HG03103 (cell line): ENCODE results near the gene GKN1.
"Not testable (repeated sequence)": the region's sequence is repeated elsewhere in the genome, so short reads cannot be mapped to it uniquely, and the experiment has no call there.

Experiments used
- ATAC-seq: cut with Tn5 transposase; IDR thresholded peaks from one replicate; pipeline ENCODE4 v1.9.1; 2021; ENCODE audit warnings: low read depth; ENCODE audit not compliant: unreplicated experiment

GKN1 gene

DNA sequence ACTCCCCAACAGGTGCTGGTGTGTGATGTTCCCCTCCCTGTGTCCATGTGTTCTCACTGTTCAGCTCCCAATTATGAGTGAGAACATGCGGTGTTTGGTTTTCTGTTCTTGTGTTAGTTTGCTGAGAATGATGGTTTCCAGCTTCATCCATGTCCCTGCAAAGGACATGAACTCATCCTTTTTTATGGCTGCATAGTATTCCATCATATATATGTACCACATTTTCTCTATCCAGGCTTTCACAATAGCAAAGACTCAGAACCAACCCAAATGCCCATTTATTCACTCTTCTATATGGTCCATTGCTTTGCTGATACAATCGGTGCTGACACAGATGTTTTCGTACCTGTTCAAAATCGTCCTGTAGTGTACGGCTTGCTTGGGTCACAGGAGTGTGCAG, 19.0 kb upstream of the GKN1 start:
- ATAC-seq, result not testable (repeated sequence)

- no peak for ATAC-seq
These were observed 15.4 kb upstream of the GKN1 start for GRCh38 chr2:68959001-68959400.

- ATAC-seq, result no peak
These were observed 13.1 kb upstream of the GKN1 start for GRCh38 chr2:68961380-68961779.

DNA sequence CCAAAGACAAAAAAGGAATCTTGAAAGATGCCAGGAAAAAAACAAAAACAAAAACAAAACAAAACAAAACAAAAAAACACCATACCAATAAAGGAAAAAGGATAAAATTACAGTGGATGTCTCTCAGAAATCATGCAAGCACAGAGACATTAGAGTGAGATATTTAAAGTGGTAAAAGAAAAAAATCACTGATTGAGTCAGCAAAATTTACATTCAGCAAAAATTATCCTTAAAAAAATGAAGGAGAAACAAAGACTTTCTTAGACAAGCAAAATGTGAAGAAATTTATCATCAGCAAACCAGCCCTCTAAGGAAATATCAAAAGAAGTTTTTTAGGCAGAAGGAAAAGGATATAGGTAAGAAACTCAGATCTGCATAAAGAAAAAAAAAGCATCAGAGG, 10.2 kb upstream of the GKN1 start:
- ATAC-seq, result no peak

DNA sequence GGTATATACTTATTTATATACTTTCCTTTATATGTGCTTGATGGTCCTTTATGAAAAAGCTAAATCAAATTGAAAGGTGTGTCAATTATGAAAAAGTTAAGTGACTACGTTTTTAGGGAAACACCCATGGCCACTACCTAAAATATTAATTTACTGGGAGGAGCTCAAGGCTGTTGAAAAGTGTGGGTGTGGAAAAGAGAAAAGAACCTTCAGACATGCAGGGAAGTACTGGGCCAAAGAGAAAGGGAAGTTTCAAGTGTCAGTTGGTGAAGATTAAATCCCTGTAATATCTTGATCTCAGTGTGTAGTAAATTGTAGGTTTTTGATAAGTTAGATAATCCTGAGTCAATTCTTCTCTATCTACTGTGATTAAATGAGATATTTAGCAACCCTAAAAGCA, 6.2 kb upstream of the GKN1 start:
- ATAC-seq, result no peak

GRCh38 chr2:68969736-68970490, 4.5 kb upstream of the GKN1 start:
- no peak for ATAC-seq

GRCh38 chr2:68970566-68971265, 3.7 kb upstream of the GKN1 start:
- no peak for ATAC-seq

DNA sequence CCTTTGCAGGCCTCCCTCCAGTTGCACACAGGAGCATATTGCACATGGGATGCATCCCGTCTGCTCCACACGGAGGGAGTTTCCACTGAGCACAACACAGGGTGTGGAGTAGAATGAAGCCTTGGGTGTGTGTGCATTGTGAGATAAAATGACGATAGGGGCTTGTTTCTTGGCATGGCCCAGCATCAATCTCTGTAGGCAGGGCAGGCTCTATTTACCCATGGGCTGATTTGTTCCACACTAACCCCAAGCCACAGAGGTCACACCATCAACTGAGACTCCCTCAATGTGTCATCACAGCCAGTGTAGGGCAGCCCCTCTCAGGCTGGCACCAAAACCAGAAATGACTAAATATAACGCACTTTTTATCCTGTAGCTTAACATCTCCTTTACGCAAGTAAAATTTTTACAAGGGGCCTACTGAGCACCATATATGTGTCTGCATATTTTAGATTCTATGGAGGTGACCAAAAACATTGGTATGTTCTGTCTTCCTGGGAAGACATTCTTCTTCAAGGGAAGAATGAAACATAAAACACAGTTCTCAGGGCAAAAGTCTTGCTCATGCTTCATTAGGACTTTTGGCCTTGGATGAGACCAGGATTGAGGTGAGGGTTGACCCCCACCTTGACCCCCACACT, 2.7 kb upstream of the GKN1 start:
- no peak for ATAC-seq

DNA sequence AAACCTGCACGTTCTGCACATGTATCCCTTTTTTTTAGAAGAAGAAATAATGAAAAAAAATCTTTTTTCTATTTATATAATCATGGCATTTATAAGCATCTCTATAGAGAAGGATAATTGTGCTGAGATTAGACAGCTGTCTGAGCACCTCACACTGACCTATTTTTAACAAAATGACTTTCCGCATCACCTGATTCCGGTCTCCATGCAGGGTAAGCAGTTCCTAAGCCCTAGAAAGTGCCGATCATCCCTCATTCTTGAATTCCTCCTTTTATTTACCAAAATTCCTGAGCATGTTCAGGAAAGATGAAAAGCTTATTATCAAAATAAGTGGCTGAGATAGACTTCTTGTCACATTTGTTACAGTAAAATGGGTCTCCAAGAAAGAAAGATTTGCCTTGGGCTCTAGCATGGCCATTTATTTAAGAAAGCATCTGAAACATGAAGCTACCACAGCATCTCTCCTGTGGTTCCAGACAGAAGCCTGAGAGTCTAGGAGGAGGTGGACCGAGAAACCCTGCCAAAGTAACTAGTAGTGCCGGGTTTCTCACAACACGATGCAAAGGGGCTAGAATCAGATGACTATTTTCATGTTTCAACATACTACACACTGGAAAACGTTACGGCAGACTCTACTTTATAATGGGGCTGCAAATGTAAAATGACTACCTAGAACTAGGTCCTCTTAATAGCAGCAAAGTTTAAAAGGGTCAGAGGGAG, 670 bp downstream of the GKN1 start:
- no peak for ATAC-seq

DNA sequence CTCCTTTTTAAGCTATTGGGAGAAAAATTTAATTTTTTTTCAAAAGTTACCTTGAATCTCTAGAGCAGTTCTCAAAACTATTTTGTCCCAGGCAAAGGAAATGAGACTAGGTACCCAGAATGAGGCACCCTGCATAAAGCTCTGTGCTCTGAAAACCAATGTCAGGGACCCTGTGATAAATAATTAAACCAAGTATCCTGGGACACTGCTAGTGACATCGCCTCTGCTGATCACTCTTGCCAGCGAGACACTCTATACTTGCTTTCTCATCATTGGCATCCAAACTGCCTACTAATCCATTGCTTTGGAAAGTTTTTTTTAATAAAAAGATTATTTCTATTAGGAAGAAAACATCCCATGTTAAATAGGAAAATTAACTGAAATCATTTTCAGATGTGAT, 1.4 kb downstream of the GKN1 start:
- ATAC-seq, result no peak

GRCh38 chr2:68977453-68977852, 3.0 kb downstream of the GKN1 start:
- ATAC-seq, result no peak

DNA sequence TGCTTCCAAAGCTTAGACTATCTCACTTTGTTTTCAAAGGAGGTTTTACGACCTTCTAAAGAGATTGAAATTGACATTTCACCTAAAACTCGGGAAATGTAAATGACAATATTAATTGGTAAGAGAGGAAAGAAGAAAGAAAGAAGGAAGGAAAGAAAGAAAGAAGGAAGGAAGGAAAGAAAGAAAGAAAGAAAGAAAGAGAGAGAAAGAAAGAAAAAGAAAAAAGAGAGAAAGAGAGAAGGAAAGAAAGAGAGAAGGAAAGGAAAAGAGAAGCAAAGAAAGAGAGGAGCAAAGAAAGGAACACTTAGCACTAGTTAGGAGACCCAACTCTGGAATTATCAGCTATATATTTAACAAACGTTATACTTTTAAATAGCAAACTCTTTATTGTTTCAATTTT, 3.7 kb downstream of the GKN1 start:
- no peak for ATAC-seq

DNA sequence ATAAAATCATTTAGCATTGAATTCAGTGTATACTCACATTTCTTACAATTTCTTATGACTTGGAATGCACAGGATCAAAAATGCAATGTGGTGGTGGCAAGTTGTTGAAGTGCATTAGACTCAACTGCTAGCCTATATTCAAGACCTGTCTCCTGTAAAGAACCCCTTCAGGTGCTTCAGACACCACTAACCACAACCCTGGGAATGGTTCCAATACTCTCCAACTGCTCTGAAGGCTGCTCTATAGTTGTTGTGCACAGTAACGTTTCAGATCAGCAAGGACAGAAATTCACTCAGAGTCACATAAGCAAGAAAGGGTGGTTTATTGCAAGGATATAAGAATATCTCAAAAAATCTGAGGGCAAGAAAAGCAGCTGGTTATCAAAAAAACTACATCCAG, 6.5 kb downstream of the GKN1 start:
- no peak for ATAC-seq

- ATAC-seq, result no peak
These were observed 12.6 kb downstream of the GKN1 start for GRCh38 chr2:68987021-68987503.

GRCh38 chr2:68989035-68989434, 14.6 kb downstream of the GKN1 start:
- ATAC-seq, result no peak

DNA sequence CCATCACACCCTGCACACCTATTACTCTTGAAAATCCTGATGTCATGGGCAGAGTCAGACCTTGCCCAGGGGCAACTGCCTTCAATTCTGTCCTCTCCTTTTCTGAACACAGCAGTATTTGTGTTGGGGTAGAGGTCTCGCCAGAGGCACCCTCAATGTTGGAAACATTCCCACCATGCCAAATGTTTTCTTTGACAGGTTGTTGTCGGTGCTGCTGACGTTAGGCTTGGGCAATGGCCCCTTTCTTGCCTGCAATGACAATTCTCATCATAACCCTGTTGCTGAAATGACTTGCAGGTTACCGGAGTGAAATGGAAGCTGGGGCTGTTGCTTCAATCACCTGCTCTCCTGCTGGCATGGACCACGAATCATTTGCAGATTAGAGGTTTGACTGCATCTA, 17.9 kb downstream of the GKN1 start:
- ATAC-seq, result no peak

DNA sequence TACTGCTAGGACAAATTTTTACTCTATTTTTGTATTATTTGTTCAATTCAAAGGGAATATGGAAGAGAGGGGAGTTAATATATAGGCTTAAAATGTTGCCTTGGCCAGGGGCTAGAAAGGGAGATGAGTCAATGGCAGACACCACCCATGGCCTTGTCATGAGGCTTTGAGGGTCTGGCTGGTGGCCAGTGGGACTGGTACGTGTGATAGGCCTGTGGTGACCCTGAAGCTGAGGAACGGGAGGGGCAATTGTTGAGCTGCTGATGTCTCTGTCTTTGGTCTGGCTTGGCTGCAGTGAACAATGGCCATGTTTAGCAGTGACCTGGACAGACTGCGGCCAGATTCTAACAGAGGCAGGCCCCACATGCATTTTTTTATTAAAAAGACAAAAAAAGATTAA, 18.5 kb downstream of the GKN1 start:
- no peak for ATAC-seq

- ATAC-seq, result no peak
These were observed 19.2 kb downstream of the GKN1 start for GRCh38 chr2:68993660-68994059.

- ATAC-seq, result no peak
These were observed 20.4 kb downstream of the GKN1 start for GRCh38 chr2:68994864-68995263.

DNA sequence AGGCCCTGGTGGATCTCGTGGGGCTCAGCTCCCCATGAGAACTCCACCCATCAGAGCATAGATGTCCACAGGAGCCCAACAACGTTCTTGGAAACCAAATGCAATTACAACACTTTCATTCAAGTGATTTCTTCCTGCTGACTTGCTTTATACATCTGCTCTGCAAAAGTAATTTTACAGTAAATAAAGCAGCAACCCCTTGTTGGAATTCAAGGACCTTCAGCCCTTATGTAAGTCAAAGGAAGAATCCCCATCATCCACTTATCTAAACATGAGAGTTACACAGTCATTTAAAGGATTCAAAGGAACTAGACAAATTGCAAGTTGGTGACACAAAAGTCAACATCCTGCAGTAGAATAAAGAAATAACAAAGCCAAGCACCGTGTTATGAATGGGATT, 21.5 kb downstream of the GKN1 start:
- no peak for ATAC-seq

GRCh38 chr2:68997401-68997800, 23.0 kb downstream of the GKN1 start:
- no peak for ATAC-seq
